HG03095 (cell line): ENCODE measurements around the gene SRP14.
"Not testable (repeated sequence)": the region's sequence is repeated elsewhere in the genome, so short reads cannot be mapped to it uniquely, and the experiment has no call there.

Experiments used
- ATAC-seq: cut with Tn5 transposase; IDR thresholded peaks from one replicate; pipeline ENCODE4 v1.9.1; 2021; ENCODE audit warnings: moderate library complexity; ENCODE audit not compliant: unreplicated experiment

Gene SRP14

GRCh38 chr15:40032125-40032839 is 6.7 kb downstream of the SRP14 start:
- ATAC-seq = no peak

- no peak for ATAC-seq
Measured at GRCh38 chr15:40031300-40031699, 7.7 kb downstream of the SRP14 start.

- no peak for ATAC-seq
Measured at GRCh38 chr15:40029979-40030893, 8.7 kb downstream of the SRP14 start.

GRCh38 chr15:40028853-40029252 is 10.1 kb downstream of the SRP14 start:
- ATAC-seq = no peak

GRCh38 chr15:40028193-40028592 is 10.8 kb downstream of the SRP14 start:
- ATAC-seq = no peak

GRCh38 chr15:40016224-40016865 is 22.6 kb downstream of the SRP14 start:
- no peak for ATAC-seq

- ATAC-seq = no peak
Measured at GRCh38 chr15:40014390-40014789, 24.6 kb downstream of the SRP14 start.

GRCh38 chr15:40013372-40013771 is 25.6 kb downstream of the SRP14 start:
- not testable (repeated sequence) for ATAC-seq

- ATAC-seq = no peak
Measured at GRCh38 chr15:40011303-40011702, 27.7 kb downstream of the SRP14 start.

GRCh38 chr15:40010686-40011085 is 28.3 kb downstream of the SRP14 start:
- no peak for ATAC-seq

- no peak for ATAC-seq
Measured at GRCh38 chr15:40008061-40008765, 30.8 kb downstream of the SRP14 start.

- ATAC-seq = no peak
Measured at GRCh38 chr15:40006646-40007045, 32.3 kb downstream of the SRP14 start.

GRCh38 chr15:40006003-40006402 is 33.0 kb downstream of the SRP14 start:
- ATAC-seq = no peak

GRCh38 chr15:40003116-40003916 is 35.7 kb downstream of the SRP14 start:
- ATAC-seq = no peak

- no peak for ATAC-seq
Measured at GRCh38 chr15:40002295-40002694, 36.7 kb downstream of the SRP14 start.

- ATAC-seq = no peak
Measured at GRCh38 chr15:39999538-40000200, 39.3 kb downstream of the SRP14 start.

GRCh38 chr15:39998511-39999077 is 40.4 kb downstream of the SRP14 start:
- no peak for ATAC-seq

- no peak for ATAC-seq
Measured at GRCh38 chr15:39997639-39998038, 41.3 kb downstream of the SRP14 start.

GRCh38 chr15:39997031-39997430 is 42.0 kb downstream of the SRP14 start:
- no peak for ATAC-seq
